Stomach (tissue), 9 donors: ENCODE results near the gene ETNK2. TPM values are rescaled to one million over a fixed set of nuclear protein-coding genes. Genes with fewer than 3 reads are reported as not detected.

Experiments used
- DNase-seq, 2 donors: peaks; one replicate each; pipeline versions ENCODE4 v3.0.0 to v3.0.0-alpha.2; 2013 to 2019
- H3K27ac ChIP-seq, 5 donors: fragments of 200-600 bp in 4 of 5; sonication (generic) in 4 of 5; one replicate each; pipeline ENCODE4 v1.5.1; 2013 to 2019; ENCODE audit warnings: mild to moderate bottlenecking in 1 of 5, moderate library complexity in 1 of 5
- H3K27me3 ChIP-seq, 3 donors: fragments of 200-600 bp; sonication (generic); one replicate each; pipeline ENCODE4 v1.5.1; 2017 to 2019; ENCODE audit warnings: mixed run types in 1 of 3
- H3K36me3 ChIP-seq, 4 donors: fragments of 200-600 bp; sonication (generic); 1 replicate in 3 of 4; 2 replicates in 1 of 4; pipeline ENCODE4 v1.5.1; 2016 to 2019
- H3K4me1 ChIP-seq, 4 donors: fragments of 200-600 bp; sonication (generic); one replicate each; pipeline ENCODE4 v1.5.1; 2016 to 2019
- H3K4me3 ChIP-seq, 4 donors: fragments of 200-600 bp; sonication (generic) in 3 of 4; one replicate each; pipeline ENCODE4 v1.5.1; 2016 to 2019; ENCODE audit warnings: mild to moderate bottlenecking in 1 of 4
- H3K9me3 ChIP-seq, 4 donors: fragments of 200-600 bp; sonication (generic); one replicate each; pipeline ENCODE4 v1.5.1; 2016 to 2019
- EP300 ChIP-seq: sonication (generic); formaldehyde crosslinking; IDR thresholded peaks from one replicate; pipeline ENCODE4 v1.6.1; 2017; ENCODE audit warnings: antibody characterized with exemption
- POLR2A ChIP-seq, 4 donors: fragments of 450-650 bp; IDR thresholded peaks; one replicate each; pipeline ENCODE4 v1.6.1; 2016; ENCODE audit warnings: antibody characterized with exemption in 4 of 4, control low read depth in 2 of 4, mild to moderate bottlenecking in 1 of 4, moderate library complexity in 1 of 4
- POLR2AphosphoS5 ChIP-seq, 3 donors: sonication (generic); formaldehyde crosslinking; IDR thresholded peaks; one replicate each; pipeline ENCODE4 v1.6.1; 2016; ENCODE audit warnings: antibody characterized with exemption in 3 of 3
- WGBS, 5 donors: extraction: QIAGEN DNeasy Blood & Tissue Kit in 3 of 5; methylation state at CpG; one replicate each; pipeline versions ENCODE4 v1.1.5 to v1.1.7; 2013 to 2018; 5-methylcytosine and 5-hydroxymethylcytosine counted together
- intact Hi-C: fragments of 100-400 bp; cut with DNase I; formaldehyde crosslinking; loops from one replicate; pipeline ENCODE4 v1.15.1; 2023; ENCODE audit warnings: low total_unique reads
- polyA plus RNA-seq, 3 donors: library from polyadenylated mRNA; stranded (reverse); fragments of 200-250 nt; gene quantifications; one replicate each; pipeline ENCODE4 v1.2.3, GENCODE V29; 2013
- total RNA-seq, 5 donors: library from RNA; depleted of rRNA; stranded (reverse); fragments of >200 nt; gene quantifications; one replicate each; pipeline versions ENCODE4 v1.1.0 to v1.2.3, GENCODE V29; 2014 to 2016
- TF ChIP-seq, protein P1 (sequence below), 7 experiments: fragments of 450-650 bp in 4 of 7; fragments of 200-600 bp in 3 of 7; sonication (generic) in 3 of 7; IDR thresholded peaks; one replicate each; pipeline ENCODE4 v1.5.1; 2016 to 2019; ENCODE audit warnings: antibody characterized with exemption in 7 of 7, control low read depth in 2 of 7, mild to moderate bottlenecking in 1 of 7
- donor health status: healthy with polysubstance abuse.
- donor health status: Bipolar disorder and iron deficiency.
- donor health status: healthy.

ETNK2 gene
- total and polyA plus RNA-seq, 8 donors, result 0.45 to 12.2 (median 7.1) TPM

DNA sequence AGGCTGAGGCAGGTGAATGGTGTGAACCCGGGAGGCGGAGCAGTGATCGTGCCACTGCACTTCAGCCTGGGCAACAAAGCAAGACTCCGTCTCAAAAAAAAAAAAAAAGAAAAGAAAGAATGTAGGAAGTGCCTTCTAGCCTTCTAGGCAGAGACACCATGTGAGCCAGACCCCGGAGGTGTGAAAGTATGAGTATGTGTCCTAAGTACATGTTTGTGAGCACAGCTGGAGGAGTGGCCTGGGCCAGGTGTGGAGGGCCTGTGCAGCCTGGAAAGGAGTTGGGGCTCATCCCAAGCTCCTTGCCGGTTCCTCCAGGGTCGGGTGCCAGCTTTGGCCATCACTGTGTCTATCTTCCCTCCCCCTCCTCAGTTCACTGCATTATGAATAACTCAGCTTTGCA is 66.0 kb downstream of the ETNK2 start:
- intact Hi-C loops, result no loop called here
- TF ChIP-seq, protein P1, sequence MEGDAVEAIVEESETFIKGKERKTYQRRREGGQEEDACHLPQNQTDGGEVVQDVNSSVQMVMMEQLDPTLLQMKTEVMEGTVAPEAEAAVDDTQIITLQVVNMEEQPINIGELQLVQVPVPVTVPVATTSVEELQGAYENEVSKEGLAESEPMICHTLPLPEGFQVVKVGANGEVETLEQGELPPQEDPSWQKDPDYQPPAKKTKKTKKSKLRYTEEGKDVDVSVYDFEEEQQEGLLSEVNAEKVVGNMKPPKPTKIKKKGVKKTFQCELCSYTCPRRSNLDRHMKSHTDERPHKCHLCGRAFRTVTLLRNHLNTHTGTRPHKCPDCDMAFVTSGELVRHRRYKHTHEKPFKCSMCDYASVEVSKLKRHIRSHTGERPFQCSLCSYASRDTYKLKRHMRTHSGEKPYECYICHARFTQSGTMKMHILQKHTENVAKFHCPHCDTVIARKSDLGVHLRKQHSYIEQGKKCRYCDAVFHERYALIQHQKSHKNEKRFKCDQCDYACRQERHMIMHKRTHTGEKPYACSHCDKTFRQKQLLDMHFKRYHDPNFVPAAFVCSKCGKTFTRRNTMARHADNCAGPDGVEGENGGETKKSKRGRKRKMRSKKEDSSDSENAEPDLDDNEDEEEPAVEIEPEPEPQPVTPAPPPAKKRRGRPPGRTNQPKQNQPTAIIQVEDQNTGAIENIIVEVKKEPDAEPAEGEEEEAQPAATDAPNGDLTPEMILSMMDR (IDR thresholded peaks at IDR 0.05), result no peak
- TF ChIP-seq POLR2AphosphoS5 (IDR thresholded peaks at IDR 0.05) (no peak), POLR2A (IDR thresholded peaks at IDR 0.05) (no peak), EP300 (no peak)
- Histone ChIP-seq H3K27ac (peak overlapping the region in 4 of 5 donors; percentile 73 to 92 (median 86)), H3K9me3 (no peaks in the 10 kb centered on the region), H3K4me1 (peaks cover 66 to 100% (median 95%) of the 10 kb centered on the region in 4 donors), H3K36me3 (no peaks in the 10 kb centered on the region), H3K4me3 (no peak overlapping the region), H3K27me3 (no peaks in the 10 kb centered on the region)
- 53 to 70% (median 68%) methylated on average over 7 of the region's 7 CpGs for WGBS, 5 donors
- no peak for DNase-seq

DNA sequence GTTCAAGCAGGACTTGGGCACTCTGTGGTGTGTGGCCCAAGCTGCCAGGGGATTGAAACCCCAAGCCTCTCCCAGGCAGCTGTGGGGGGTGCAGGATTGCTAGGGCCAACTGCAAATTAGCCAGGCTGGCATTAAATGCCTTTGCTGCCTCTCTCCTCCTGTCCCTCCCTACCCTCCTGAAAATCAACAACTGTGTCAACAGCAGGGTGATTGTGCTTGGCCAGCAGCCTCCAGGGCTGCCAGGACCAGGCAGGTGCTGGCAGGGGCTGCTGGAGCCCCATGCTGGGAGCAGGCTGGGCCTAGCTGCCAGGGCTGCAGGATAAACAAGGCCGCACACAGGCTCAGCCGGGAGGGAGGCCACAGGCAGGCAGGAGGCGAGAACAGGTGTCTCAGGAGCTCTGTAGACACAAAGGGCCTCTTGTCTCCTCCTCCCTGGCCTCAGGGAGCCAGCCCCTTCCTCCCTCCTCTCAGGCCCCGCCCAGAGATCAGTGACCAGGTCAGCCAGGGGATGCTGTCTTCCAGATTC is 67.5 kb downstream of the ETNK2 start:
- no peaks in the 10 kb centered on the region for H3K9me3 ChIP-seq
- DNase-seq, result peak; percentile 92 to 93
- WGBS, 5 donors, result 0 to 47% (median 25%) methylated on average over 1 to 4 of the region's 4 CpGs
- peak overlapping the region; percentile 73 to 92 (median 84) for H3K27ac ChIP-seq
- H3K4me3 ChIP-seq, result no peak overlapping the region
- no peaks in the 10 kb centered on the region for H3K36me3 ChIP-seq
- no peaks in the 10 kb centered on the region for H3K27me3 ChIP-seq
- TF ChIP-seq EP300 (no peak), POLR2AphosphoS5 (IDR thresholded peaks at IDR 0.05) (peak; percentile 45 to 85 (median 52))
- intact Hi-C loops, result no loop called here
- H3K4me1 ChIP-seq, result peaks cover 73 to 100% (median 96%) of the 10 kb centered on the region in 4 donors

DNA sequence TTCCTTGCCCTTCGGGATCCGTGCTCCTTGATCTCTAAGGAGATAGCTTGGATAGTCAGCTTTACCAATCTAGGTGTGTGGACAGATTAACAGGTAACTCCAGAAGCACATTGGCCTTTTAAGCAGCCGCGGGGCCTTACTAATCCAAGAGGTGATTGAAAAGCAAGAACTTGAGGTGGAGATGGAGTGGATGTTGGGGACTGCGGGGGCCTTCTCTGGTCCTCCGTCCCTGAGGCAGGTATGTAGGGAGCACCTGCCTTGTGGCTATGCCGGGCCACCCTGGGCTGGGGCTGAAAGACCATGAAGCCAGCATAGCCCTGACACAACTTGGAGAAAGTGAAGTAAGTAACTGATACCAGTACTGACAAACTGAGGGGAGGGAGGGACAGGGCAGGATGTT is 68.4 kb downstream of the ETNK2 start:
- Histone ChIP-seq H3K9me3 (no peaks in the 10 kb centered on the region), H3K27me3 (peaks cover 0 to 2% (median 0%) of the 10 kb centered on the region in 3 donors), H3K27ac (peak overlapping the region; percentile 73 to 92 (median 84)), H3K36me3 (no peaks in the 10 kb centered on the region), H3K4me3 (no peak overlapping the region), H3K4me1 (peaks cover 75 to 100% (median 96%) of the 10 kb centered on the region in 4 donors)
- no peak for DNase-seq
- intact Hi-C loops, result no loop called here
- TF ChIP-seq, protein P1 (IDR thresholded peaks at IDR 0.05), result no peak
- TF ChIP-seq POLR2A (IDR thresholded peaks at IDR 0.05) (no peak), EP300 (no peak), POLR2AphosphoS5 (IDR thresholded peaks at IDR 0.05) (no peak)
- 48 to 80% (median 63%) methylated on average over 7 of the region's 7 CpGs for WGBS, 5 donors

DNA sequence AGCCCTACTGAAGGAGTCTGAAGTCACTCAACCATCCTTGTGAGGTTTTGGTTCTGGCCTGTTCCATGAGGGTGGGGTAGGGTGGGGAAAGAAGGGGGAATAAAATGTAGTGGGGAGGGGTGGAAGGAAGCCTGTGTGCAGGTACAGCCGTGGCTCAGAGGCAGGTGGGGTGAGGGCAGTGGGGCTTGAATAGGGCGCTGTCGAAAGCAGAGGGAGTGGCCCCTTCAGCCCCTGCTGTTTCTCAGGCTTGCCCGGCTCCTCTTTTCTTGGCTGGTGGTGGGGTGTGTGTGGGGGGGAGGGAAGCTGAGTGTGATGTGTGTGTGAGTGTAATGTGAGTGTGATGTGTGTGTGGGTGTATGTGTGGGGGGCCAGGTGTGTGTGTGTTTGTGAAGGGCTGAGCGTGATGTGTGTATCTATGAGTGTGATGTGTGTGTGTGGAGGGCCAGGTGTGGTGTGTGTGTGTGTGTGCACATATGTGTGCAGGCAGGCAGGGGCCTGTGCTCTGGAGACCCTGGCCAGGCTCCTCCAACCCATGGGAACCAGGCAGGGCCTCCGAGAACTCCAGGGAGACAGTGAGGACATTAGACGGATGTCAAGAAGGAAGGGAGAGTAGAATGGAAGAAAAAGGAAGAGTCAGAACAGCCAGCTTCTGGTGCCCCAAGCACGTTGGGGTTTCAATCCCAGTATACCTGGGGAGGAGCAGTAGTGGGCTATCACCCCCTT is 69.9 kb downstream of the ETNK2 start:
- Histone ChIP-seq H3K9me3 (no peaks in the 10 kb centered on the region), H3K27me3 (peaks cover 0 to 8% (median 0%) of the 10 kb centered on the region in 3 donors), H3K27ac (peak overlapping the region; percentile 82 to 92 (median 84)), H3K4me1 (peaks cover 70 to 100% (median 95%) of the 10 kb centered on the region in 4 donors), H3K36me3 (no peaks in the 10 kb centered on the region), H3K4me3 (peak overlapping the region in 1 of 4 donors; percentile 3)
- intact Hi-C loops, result no loop called here
- WGBS, 5 donors, result 59 to 75% (median 61%) methylated on average over 7 to 8 of the region's 8 CpGs
- DNase-seq, result peak in 1 of 2 donors; percentile 51
- TF ChIP-seq, protein P1 (IDR thresholded peaks at IDR 0.05), result no peak
- TF ChIP-seq POLR2A (IDR thresholded peaks at IDR 0.05) (no peak), POLR2AphosphoS5 (IDR thresholded peaks at IDR 0.05) (no peak), EP300 (no peak)
